Measurements from ENCODE around the gene TRAF3IP1. TPM values are rescaled to one million over a fixed set of nuclear protein-coding genes. Genes with fewer than 3 reads are reported as not detected.
"Not testable (repeated sequence)": the region's sequence is repeated elsewhere in the genome, so short reads cannot be mapped to it uniquely, and the experiment has no call there.

Gene TRAF3IP1
- total RNA-seq, 1 donor from 2014 or later, result 21.7 TPM

DNA sequence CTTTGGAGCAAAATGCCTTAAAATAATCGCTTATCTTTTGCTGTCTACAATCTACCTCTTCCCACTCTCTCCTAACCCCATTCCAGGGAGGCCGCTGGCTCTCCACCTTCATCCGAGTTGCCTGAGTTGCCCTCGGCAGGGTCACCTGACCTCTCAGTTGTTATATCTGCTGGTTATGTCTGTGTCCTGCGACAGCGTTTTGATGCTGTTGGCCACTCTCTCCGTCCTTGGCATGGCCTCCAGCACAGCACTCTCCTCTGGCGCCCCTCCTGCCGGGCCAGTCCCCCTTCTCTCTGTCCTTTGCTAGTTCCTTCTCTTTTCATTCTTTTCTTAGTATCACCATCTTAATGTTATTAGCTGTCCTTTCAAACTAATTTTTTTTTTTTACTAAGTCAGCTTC is 41.6 kb downstream of the TRAF3IP1 start:
- TF ChIP-seq, protein P1, sequence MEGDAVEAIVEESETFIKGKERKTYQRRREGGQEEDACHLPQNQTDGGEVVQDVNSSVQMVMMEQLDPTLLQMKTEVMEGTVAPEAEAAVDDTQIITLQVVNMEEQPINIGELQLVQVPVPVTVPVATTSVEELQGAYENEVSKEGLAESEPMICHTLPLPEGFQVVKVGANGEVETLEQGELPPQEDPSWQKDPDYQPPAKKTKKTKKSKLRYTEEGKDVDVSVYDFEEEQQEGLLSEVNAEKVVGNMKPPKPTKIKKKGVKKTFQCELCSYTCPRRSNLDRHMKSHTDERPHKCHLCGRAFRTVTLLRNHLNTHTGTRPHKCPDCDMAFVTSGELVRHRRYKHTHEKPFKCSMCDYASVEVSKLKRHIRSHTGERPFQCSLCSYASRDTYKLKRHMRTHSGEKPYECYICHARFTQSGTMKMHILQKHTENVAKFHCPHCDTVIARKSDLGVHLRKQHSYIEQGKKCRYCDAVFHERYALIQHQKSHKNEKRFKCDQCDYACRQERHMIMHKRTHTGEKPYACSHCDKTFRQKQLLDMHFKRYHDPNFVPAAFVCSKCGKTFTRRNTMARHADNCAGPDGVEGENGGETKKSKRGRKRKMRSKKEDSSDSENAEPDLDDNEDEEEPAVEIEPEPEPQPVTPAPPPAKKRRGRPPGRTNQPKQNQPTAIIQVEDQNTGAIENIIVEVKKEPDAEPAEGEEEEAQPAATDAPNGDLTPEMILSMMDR (IDR thresholded peaks at IDR 0.05), result no peak
- intact Hi-C loops (cut with DNase I), result no loop called here
- no peaks in the 10 kb centered on the region for H3K4me1 ChIP-seq
- H3K27me3 ChIP-seq (ENCODE audit: low read depth), result no peaks in the 10 kb centered on the region
- peaks cover 39% of the 10 kb centered on the region for H3K36me3 ChIP-seq
- H3K9me3 ChIP-seq, result no peaks in the 10 kb centered on the region
- no peak overlapping the region for H3K4me3 ChIP-seq
- H3K27ac ChIP-seq, result no peak overlapping the region
- DNase-seq, result no peak
- no peak for ATAC-seq

DNA sequence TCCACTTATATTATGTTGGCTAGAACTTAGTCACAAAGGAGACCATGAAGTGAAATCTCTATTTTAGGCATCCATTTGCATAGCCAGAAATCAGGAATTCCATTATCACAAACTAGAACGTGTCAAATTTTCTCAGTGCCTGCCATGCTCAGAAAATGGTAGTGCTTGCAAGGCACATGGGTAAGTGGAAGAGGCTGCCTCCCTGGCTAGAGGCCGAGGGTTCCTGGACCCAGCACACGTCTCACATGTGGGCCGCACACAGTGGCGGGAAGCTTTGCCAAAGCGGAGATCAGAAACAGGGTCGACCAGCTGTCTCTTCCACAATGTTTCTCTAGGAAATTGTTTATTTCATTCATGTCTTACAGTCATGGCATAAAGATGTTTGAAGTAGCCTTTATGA is 42.3 kb downstream of the TRAF3IP1 start:
- TF ChIP-seq, protein P1 (IDR thresholded peaks at IDR 0.05), result no peak
- no peaks in the 10 kb centered on the region for H3K9me3 ChIP-seq
- no peak for ATAC-seq
- no peak for DNase-seq
- intact Hi-C loops (cut with DNase I), result no loop called here
- no peak overlapping the region for H3K4me3 ChIP-seq
- H3K4me1 ChIP-seq, result no peaks in the 10 kb centered on the region
- no peaks in the 10 kb centered on the region for H3K27me3 ChIP-seq (ENCODE audit: low read depth)
- H3K27ac ChIP-seq, result no peak overlapping the region
- H3K36me3 ChIP-seq, result peaks cover 34% of the 10 kb centered on the region

DNA sequence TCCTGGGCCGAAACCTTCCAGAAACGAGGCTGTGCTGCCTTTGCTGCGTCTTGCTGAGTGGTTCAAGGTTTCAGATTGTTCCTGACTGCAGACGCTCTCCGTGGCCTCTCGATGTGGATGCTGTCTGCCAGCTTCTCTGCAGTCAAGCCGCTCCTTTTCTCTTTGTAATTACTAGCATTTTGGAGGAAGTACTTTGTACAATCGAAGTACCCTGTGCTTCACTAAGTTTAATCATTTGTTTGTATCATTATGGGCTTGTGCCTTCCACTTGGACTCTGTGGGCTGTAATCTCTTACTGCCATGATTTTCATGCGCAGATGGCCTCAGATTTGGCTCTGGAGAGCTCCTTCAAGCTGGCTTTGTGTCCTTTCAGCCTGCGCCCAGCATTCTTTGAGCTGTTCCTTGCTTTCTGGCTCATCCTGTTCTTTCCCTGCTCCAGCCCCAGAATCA is 49.3 kb downstream of the TRAF3IP1 start:
- H3K9me3 ChIP-seq, result no peaks in the 10 kb centered on the region
- no peak for DNase-seq
- H3K4me3 ChIP-seq, result no peak overlapping the region
- H3K4me1 ChIP-seq, result peaks cover 5% of the 10 kb centered on the region
- ATAC-seq, result no peak
- no peaks in the 10 kb centered on the region for H3K36me3 ChIP-seq
- TF ChIP-seq, protein P1 (IDR thresholded peaks at IDR 0.05), result no peak
- no peak overlapping the region for H3K27ac ChIP-seq
- intact Hi-C loops (cut with DNase I), result no loop called here
- no peaks in the 10 kb centered on the region for H3K27me3 ChIP-seq (ENCODE audit: low read depth)

DNA sequence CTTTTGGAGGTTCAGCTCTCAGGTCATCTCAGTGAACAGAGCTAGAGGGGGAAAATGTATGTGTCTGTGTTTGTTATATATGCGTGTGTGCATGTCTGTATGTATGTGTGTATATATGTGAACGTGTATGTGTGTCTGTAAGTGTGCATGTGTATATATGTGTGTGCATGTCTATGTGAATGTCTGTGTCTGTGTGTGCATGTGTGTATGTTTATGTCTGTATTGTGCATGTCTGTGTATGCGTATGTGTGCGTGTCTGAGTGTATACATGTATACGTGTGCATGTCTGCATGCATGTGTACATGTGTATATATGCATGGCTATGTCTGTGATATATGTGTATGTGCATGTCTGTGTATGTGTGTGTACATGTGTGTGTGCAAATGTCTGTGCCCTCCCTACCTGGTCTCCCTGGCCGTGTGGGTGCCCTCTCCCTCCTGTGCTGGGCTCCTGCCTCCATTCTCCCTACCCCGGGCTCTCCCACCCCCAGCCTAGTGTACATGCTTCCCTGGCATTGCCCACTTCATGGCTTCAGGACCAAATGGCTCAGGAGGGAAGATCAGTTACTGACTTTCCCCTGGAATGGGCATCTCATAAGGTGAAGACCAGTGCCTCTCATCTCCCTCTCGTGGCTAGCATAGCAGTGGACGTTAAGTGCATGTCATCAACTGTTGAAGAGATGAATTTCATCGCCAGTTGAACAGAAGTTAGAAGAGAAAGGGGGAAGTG is 49.9 kb downstream of the TRAF3IP1 start:
- Histone ChIP-seq H3K27me3 (ENCODE audit: low read depth) (no peaks in the 10 kb centered on the region), H3K9me3 (no peaks in the 10 kb centered on the region), H3K36me3 (no peaks in the 10 kb centered on the region), H3K27ac (no peak overlapping the region), H3K4me3 (no peak overlapping the region), H3K4me1 (peaks cover 5% of the 10 kb centered on the region)
- intact Hi-C loops (cut with DNase I), result no loop called here
- peak; percentile 19 to 35 for ATAC-seq
- DNase-seq, result no peak
- TF ChIP-seq, protein P1 (IDR thresholded peaks at IDR 0.05), result no peak

DNA sequence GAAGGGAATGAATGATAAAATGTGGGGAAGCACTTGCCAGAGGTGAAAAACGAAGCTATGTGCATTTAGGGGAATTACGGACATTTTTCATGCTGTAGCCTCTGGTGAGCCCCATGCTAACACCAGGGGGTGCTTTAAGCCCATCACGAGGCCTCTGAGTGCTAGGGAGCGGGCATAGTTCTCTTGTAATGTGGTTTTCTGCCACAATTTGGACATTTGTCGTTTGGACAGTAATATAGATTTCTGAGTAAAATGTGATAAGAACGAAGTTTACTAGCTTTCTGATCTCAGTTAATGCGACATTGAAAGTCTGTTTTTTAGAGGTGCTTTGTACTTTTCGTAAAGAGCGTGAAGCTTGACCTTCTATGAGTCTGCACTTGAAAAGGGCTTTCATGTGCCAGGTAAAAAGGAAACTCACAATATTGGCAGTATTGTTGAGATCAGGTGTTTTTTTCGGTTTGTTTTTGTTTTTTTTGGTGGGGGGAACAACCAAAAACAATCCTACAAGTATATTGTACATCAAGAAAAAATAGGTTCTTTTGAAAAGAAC is 50.6 kb downstream of the TRAF3IP1 start:
- DNase-seq, result peak; percentile 70
- Histone ChIP-seq H3K4me1 (peaks cover 5% of the 10 kb centered on the region), H3K9me3 (no peaks in the 10 kb centered on the region), H3K27ac (no peak overlapping the region), H3K36me3 (no peaks in the 10 kb centered on the region), H3K27me3 (ENCODE audit: low read depth) (no peaks in the 10 kb centered on the region), H3K4me3 (no peak overlapping the region)
- TF ChIP-seq, protein P1 (IDR thresholded peaks at IDR 0.05), result peak; percentile 78
- intact Hi-C loops (cut with DNase I), result no loop called here
- ATAC-seq, result peak; percentile 92 to 93

DNA sequence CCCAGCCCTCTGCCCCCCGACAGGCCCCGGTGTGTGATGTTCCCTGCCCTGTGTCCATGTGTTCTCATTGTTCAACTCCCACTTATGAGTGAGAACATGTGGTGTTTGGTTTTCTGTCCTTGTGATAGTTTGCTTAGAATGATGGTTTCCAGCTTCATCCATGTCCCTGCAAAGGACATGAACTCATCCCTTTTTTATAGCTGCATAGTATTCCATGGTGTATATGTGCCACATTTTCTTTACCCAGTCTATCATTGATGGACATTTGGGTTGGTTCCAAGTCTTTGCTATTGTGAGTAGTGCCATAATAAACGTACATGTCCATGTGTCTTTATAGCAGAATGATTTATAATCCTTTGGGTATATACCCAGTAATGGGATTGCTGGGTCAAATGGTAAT is 52.0 kb downstream of the TRAF3IP1 start:
- H3K27me3 ChIP-seq (ENCODE audit: low read depth); H3K9me3 ChIP-seq; H3K4me3 ChIP-seq; ATAC-seq; DNase-seq; intact Hi-C loops (cut with DNase I); H3K4me1 ChIP-seq; H3K27ac ChIP-seq; H3K36me3 ChIP-seq: not testable (repeated sequence)
